Muscle of arm (tissue), 14 donors: ENCODE results near the gene PODNL1. TPM values are rescaled to one million over a fixed set of nuclear protein-coding genes. Genes with fewer than 3 reads are reported as not detected.
A peak's percentile ranks its signal among the peaks of the same experiment; 100 is the strongest.

Experiments used
- DNase-seq: peaks from one replicate; pipeline ENCODE4 v3.0.0-alpha.2; 2013
- long read RNA-seq, 11 donors: transcript quantifications; one replicate each; lab custom pipeline, GENCODE V29; 2026
- polyA plus RNA-seq, 12 donors: library from polyadenylated mRNA; unstranded; fragments of 120-200 nt; gene quantifications; one replicate each; pipeline ENCODE4 v1.2.1, GENCODE V29; 2013; ENCODE audit not compliant: insufficient read length in 12 of 12

PODNL1 gene
- 1 to 10 TPM in 3 of 12 donors, under 1 TPM in 7, not detected in 2; 0.27 to 1.4 (median 0.67) TPM for polyA plus RNA-seq
- long read RNA-seq, donor 1, partial matches to known transcripts, result 5 of 6 reads
- long read RNA-seq, donor 1, other reads (novel, unspliced or antisense), result 0 of 6 reads
- long read RNA-seq, donor 2, partial matches to known transcripts, result 7 of 7 reads
- long read RNA-seq, donor 2, other reads (novel, unspliced or antisense), result 0 of 7 reads
- long read RNA-seq, donor 3, result 0 reads
- long read RNA-seq, donor 4, result 0 reads
- long read RNA-seq, donor 5, result 0 reads
- long read RNA-seq, donor 6, result 0 reads
- long read RNA-seq, donor 7, result 0 reads
- long read RNA-seq, donor 8, partial matches to known transcripts, result 15 of 15 reads
- long read RNA-seq, donor 8, other reads (novel, unspliced or antisense), result 0 of 15 reads
- long read RNA-seq, donor 9, result 0 reads
- long read RNA-seq, donor 10, result 0 reads
- long read RNA-seq, donor 11, result 0 reads

DNA sequence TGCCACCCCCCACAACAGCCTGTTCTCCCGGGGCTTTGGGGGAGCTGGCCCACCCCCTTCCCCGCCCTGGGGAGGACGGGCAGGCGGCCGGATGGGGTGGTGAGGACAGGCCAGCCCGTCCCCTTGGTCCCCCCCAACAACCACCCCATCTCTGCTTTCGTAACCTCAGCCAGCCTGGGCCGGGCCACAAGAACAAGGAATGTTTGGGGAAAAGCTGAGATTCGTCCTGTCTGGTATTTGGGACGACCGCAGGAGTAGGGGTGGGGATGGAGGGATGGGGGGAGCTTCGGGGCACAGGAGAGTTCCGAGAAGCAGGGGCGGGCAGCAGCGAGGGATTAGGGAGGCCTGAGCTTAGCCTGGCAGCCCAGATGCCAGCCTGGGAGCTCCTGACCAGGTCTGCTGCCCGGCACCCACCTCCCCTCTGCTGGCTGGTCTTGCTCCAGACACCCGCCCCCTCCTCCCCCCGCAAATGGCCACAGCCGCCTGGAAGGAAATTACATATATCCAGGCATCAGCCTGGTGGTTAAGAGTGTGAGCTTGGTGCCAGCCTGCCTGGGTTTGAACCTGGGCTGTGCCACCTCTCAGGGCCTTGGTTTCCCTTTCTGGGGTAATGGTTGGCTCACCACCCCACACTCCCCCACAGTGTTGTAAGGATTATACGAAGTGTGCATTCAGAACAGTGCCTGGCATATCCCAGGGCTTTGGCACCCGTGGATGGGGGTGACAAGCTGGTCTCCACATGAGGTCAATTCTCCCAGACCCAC lies at the start of gene PODNL1:
Gene PODNL1 (minus strand): TSS at position 117 of the 764 bp plus-strand sequence. CDS start 236 bp downstream, outside the sequence.
- DNase-seq, result no peak

DNA sequence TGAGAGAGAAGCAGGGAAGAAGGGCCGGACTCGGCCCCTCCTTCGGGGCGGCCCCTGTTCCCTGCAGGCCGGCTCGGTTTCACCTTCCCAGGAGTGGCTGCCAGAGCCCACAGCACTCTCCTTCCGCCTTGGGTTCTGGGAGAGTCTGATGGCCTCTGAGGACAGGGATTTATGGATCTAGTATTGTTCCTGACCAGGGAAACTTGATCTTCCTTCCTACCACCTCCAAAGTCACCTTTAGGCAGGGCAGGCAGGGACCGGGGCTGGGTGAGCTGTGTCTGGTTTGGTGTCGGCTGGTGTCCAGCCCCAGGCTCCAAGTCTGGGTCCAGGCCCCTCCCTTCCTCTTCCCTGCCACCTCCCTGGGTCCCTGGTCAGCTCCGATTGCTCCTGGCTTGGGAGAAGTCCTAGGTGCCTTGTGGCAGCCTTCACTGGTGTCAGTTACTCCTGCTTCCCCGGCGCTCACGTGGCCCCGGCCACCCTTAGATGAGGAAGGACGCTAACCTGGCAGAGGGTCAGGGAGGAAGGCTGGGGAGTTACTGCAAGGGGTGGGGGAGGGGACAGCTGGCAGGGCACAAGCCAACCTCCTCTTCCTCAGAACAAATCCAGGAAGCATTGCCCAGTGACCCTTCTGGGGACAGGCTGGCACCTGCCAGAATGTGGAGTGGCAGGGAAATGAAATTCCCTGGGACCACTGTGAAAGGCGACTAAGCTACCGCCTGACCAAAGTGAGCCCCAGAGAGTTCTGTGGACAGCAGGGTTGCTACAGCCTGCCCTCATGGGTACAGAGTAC lies 49.1 kb upstream of the PODNL1 start:
- DNase-seq, result no peak

- peak; percentile 84 for DNase-seq
These were observed 48.2 kb upstream of the PODNL1 start for GRCh38 chr19:13986348-13986904.

DNA sequence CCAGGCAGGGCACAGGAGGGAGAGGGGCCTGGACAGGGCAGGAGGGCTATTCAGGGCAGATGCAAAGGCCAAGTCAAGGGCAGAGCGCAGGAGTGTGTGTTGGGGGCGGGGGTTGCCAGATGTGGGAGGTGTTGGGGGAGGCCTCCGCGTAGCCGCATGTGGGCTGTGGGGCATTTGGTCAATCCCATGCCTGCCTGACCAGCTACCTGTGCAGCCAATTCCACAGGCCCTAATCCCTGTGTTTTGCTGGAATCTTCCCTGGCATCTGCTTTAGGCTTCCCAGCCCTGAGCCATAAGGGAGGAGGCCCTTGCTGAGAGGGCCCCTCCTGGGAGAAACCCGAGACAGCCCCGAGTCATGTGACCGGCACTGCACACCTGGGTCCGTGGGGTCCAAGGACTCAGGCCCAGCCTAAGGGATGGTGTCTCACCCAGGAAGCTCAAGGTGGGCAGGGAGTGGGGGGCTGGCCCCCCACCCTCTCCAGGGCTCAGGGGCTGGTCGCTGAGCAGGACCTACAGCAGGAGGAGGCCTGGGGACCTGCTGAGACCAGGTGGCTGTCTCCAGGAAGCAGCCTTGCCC lies 47.6 kb upstream of the PODNL1 start:
- DNase-seq, result no peak

- no peak for DNase-seq
These were observed 46.9 kb upstream of the PODNL1 start for GRCh38 chr19:13984875-13985741.

GRCh38 chr19:13984186-13984585 lies 46.0 kb upstream of the PODNL1 start:
- DNase-seq, result no peak

- no peak for DNase-seq
These were observed 45.1 kb upstream of the PODNL1 start for GRCh38 chr19:13983213-13983889.

DNA sequence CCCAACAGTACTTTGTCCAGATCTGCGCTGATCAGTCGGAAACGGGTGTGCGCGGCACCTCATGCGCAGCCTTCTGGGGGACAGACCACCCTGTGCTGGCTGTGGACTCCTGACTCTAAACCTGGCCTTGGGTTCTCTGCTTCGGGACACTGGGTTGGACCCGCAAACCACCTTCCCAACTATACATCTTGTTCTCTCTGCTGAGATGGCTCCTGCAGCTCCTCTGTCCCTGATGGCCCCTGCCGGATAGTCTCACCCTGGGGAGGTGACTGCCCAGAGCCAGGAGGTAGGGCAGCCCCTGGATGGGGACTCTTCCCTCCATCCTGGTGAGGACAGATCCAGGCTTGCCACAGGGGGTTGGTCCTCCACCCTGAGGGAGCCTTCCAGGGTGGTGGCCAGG lies 44.6 kb upstream of the PODNL1 start:
- DNase-seq, result no peak

DNA sequence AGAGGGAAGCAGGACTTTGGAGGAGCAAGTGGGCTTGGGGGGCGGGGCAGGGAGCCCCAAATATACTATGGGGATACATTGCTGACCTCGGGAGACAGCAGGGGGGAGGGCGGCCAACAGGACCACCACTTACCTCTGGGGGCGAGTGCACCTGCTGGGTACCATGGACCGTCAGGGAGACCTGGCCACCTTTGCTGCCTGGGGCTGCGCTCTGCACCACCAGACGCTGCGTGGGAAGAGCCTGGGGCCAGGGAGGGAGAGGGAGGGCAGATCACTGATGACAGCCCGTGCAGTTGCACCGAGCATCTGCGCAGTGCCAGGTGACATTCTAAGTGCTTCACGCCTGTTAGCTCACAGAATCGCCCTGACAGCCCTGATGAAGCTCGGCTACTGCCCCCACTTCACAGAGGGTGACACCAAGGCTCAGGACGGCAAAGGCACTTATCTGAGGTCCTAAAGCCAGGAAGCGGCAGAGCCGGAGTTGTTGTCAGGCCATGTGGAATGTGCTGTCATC lies 43.8 kb upstream of the PODNL1 start:
- DNase-seq, result no peak

DNA sequence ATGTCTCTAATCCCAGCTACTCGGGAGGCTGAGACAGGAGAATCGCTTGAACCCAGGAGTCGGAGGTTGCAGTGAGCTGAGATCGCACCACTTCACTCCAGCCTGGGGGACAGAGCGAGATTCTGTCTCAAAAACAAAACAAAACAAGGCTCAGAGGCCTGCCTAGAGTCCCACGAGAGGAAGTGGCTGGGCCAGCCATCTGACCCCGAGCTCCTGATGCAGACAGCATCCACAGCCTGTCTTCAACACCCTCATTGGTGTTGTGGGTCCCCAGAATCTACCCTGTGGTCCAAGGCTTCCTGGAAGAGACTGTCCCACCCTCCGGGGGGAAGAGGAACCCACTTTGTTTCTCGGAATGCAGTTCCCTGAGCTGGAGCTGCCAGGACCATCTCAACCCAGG lies 43.2 kb upstream of the PODNL1 start:
- no peak for DNase-seq

- DNase-seq, result no peak
These were observed 42.8 kb upstream of the PODNL1 start for GRCh38 chr19:13981021-13981420.

GRCh38 chr19:13980340-13980739 lies 42.1 kb upstream of the PODNL1 start:
- DNase-seq, result no peak

DNA sequence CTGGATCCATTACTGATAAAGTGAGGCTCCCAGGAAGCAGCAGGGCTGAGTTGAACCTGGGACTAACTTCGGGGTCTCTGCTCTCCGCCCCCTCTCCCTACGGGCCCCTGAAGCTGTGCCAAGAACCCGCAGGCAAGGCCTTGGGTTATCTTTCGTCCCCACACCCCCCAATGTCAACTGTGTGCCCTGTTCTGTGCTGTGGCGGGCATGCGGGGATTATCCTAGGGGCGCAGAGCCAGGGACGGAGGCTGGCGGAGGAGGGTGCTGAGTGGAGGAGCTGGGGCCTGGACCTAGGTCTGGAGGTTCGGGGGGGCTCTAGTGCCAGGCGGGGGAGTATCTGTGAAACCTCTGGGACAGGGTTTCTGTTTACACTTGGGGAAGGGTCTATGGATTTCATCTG lies 41.5 kb upstream of the PODNL1 start:
- DNase-seq, result no peak

- peak; percentile 37 for DNase-seq
These were observed 41.0 kb upstream of the PODNL1 start for GRCh38 chr19:13979244-13979615.

DNA sequence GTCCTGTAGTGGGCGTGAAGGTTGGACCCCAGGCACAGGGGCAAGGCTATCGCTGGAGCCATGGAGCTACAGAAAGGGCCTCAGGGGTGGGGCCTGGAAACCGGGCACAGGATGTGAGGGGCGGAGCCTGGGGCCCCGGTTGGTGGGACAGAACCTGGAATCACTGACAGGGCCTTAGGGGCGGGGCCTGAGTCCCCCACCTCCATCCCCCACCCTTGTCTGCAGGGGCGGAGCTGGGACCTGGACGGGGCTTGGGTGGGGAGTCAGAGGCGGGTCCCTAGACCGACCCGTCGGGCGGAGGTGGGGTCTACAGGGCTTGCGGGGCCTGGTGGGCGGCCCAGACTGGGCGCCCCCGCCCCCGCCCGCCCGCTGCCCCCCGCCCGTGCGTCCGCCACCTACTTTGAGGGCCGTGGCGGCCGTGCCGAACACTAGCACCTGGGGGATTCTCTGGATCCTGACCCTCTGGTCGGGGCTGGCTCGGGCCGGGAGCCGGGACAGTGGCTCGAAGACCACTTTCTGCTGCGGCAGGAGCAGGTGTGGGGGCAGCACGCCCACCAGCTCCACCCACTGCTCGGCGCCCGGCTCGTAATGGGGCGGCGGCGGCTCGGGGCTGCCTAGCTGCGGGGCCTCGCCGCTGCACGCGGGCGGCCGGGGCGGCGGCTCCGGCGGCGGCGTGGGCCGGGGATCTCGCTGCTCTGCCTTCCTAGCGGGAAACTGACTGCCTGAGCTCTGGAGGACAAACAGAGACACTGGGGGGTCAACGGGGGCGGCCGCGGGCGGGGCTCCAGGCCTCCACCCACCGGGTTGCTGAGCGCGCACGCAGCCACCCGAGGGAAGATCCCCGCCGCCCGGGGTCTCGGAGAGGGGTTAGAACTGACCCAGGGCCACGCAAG lies 40.4 kb upstream of the PODNL1 start:
- DNase-seq, result peak; percentile 85

DNA sequence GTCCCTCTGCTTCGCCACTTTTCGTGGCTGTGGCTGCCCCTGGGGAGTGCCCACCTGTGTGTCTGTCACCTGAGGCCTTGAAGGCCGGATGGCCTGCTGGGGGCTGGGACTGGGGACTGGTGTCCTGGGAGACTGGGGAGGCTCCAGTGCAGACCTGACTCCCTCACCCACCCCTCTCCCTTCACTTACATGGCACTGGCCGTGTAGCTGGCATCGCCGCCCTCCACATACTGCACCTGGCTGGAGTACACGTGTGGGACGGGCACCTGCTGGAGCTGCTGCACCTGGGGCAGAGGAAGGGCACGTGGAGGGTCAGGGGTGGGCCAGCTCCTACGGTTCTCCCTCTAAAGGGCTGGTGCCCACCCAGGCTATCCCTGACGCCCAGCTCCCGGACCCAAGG lies 39.6 kb upstream of the PODNL1 start:
- DNase-seq, result no peak

GRCh38 chr19:13976446-13976845 lies 38.2 kb upstream of the PODNL1 start:
- DNase-seq, result no peak

- DNase-seq, result no peak
These were observed 37.7 kb upstream of the PODNL1 start for GRCh38 chr19:13975870-13976269.

DNA sequence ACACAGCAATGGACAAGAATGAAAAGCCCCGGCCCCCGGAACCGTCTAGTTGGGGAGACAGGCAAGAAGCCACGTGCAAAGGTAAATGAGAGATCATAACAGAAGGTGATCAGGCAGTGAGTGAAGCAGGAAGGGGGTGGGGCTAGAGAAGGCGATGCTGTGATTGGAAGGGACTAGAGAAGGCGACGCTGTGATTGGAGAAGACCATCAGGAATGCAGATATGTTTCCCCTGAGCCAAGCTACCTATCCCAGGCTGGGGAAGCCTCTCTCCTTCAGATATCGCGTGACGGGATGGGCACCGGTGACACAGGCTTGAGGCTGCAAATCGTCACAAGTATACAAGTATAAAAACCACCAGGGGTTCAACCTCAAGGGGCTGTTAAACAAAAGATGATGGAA lies 35.9 kb upstream of the PODNL1 start:
- DNase-seq, result no peak
